Spinal cord (tissue), 10 donors: Measurements from ENCODE around the gene CTCF. TPM values are rescaled to one million over a fixed set of nuclear protein-coding genes. Genes with fewer than 3 reads are reported as not detected.

Experiments used
- DNase-seq, 6 donors: peaks; one replicate each; pipeline versions ENCODE4 v3.0.0 to v3.0.0-alpha.2; 2013 to 2015; ENCODE audit warnings: low spot score in 6 of 6, low read depth in 4 of 6
- H3K27ac ChIP-seq: one replicate; pipeline ENCODE4 v1.5.1; 2013; ENCODE audit warnings: low read depth, low read length, control low read depth
- H3K27me3 ChIP-seq: one replicate; pipeline ENCODE4 v1.6.1; 2013; ENCODE audit warnings: low read length; ENCODE audit not compliant: control insufficient read depth, insufficient read depth
- H3K36me3 ChIP-seq: one replicate; pipeline ENCODE4 v1.6.1; 2013; ENCODE audit warnings: low read length; ENCODE audit not compliant: control insufficient read depth, insufficient read depth
- H3K4me1 ChIP-seq: one replicate; pipeline ENCODE4 v1.6.1; 2013; ENCODE audit warnings: low read length; ENCODE audit not compliant: control insufficient read depth, insufficient read depth
- H3K4me3 ChIP-seq: one replicate; pipeline ENCODE4 v1.5.1; 2013; ENCODE audit warnings: low read depth, low read length, control low read depth
- H3K9me3 ChIP-seq: one replicate; pipeline ENCODE4 v1.6.1; 2013; ENCODE audit warnings: low read length; ENCODE audit not compliant: control insufficient read depth, insufficient read depth
- WGBS: methylation state at CpG from one replicate; pipeline ENCODE4 v1.1.5; 2013; ENCODE audit warnings: missing lambda C conversion rate; ENCODE audit not compliant: insufficient coverage; 5-methylcytosine and 5-hydroxymethylcytosine counted together
- polyA plus RNA-seq, 2 donors: library from polyadenylated mRNA; unstranded; fragments of 120-200 nt; gene quantifications; one replicate each; pipeline ENCODE4 v1.2.1, GENCODE V29; 2013; ENCODE audit not compliant: insufficient read length in 2 of 2
- total RNA-seq, 2 donors: library from RNA; depleted of rRNA in 1 of 2; stranded (reverse); fragments of 120-200 nt in 1 of 2; fragments of >200 nt in 1 of 2; gene quantifications; one replicate each; pipeline versions ENCODE4 v1.2.3 to v1.2.4, GENCODE V29; 2013 to 2014
- donor health status: healthy.

Gene CTCF
- total and polyA plus RNA-seq, 4 donors: 39.7 to 65.1 (median 51.6) TPM

DNA sequence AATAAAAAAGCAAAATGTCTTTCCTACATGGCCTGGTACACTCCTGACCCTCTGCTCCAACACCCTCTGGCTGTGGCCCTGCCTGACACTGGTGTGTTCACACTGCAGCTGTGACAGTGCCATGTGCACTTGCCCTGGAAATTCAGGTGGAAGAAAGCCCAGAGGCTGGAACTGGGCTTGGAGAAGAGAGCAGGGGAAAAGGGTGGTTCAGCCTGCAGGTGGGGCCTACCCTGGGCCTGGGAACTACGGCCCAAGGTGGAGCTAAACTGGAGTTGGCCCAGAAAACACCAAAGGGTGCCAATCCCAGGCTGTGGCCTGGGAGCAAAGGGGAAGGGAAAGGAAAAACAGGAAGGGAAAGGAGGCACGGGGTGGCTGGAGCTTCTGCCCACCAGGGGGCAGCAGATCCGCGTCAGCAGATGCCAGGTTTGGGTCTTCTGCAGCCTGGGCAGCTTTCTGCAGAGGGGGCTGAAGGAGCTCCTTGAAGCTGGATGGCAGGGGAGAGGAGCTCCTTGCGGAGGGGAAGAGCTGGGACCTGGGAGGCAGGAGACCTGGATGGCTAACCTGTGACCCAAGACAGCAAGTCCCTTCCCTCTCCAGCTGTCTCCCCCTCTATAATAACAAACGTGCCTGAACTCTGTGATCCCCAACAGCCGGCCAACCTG is 15.4 kb upstream of the CTCF start:
- DNase-seq: peak in 2 of 6 donors; percentile 71 to 79
- H3K36me3 ChIP-seq: peaks cover 76% of the 10 kb centered on the region
- WGBS: 22% methylated on average over 6 of the region's 7 CpGs
- peaks cover 30% of the 10 kb centered on the region for H3K4me1 ChIP-seq
- no peaks in the 10 kb centered on the region for H3K9me3 ChIP-seq
- H3K4me3 ChIP-seq: no peak overlapping the region
- no peak overlapping the region for H3K27ac ChIP-seq
- H3K27me3 ChIP-seq: no peaks in the 10 kb centered on the region

DNA sequence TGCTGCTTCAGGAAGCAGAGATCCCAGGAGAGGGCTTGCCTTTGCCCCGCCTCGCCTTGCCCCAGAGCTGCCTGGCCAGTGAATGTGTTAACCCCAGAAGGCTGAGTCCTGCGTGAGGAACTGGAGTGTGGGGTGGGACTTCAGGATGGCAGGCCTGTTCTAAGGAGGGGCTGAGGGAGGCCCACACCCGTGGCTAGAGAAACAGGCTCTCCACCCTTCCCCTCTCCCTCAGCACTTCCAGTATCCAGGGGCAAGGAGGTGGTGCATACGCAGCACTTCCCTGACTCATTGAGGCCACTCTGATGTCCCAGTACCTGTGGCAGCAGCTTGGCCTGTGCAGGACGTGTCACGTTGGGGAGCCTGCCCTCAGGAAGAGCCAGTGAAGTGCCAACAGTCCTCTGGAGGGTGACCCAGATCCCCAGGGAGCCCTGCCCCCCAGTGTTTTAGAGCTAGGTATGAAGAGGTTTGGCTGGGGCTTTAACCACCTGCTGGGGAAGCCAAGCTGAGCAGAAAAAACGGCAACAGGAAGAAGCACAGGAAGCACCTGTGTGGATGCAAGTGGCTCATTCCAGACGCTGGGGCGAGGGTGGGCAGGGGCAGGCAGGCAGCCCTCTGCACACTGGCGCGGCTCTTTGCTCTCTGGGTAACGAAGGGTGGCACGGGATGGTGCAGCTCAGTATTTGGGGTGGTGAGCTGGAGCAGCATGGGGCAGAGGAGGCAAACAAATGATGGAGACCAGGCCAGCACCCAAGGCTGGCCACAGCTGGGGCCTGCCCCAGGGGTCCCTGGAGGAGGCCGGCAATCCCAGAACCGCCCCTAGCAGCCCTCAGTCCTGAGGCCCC is 14.7 kb upstream of the CTCF start:
- Histone ChIP-seq H3K27ac (no peak overlapping the region), H3K27me3 (no peaks in the 10 kb centered on the region), H3K4me1 (peaks cover 33% of the 10 kb centered on the region), H3K9me3 (no peaks in the 10 kb centered on the region), H3K36me3 (peaks cover 72% of the 10 kb centered on the region), H3K4me3 (no peak overlapping the region)
- no peak for DNase-seq
- WGBS: 75% methylated on average over 15 of the region's 16 CpGs

DNA sequence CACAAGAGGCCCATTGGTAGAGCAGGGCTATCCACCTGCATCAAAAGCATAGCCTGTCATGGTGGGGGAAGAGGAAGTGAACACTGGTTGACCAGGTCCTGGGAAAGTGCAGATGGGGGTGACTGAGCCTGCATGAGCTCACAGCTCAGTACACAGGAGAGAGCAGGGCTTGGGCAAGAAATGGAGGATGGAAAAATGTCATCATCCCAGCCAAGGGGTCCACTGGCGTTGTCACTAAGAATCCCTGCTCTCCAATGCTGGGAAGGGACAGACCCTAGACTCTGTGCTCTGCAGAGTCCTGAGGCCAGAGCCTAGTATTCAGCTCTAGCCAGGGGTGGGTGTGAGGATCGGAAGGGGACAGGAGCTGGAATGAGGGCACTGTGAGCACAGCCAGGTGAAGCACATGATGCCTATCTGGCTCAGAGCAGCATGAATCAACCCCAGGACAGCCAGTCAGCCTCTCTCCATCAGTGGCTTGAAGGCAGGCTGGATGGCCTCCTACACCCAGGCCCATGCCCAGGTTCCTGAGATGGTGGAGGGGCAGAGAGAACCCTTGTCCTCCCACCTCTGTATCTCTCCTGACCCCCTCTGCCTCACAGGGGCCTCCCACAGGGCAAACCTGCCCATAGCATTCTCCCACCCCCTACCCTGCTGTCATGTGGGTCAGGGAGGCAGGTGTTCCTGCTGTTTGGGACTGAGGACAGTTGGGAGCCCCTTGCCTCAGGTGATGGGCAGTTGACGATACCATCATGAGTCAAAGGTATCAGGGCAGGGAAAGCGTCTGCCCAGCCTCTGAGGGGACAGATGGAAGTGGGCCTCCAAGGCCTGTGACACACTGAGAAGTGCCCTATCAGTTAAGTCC is 13.8 kb upstream of the CTCF start:
- Histone ChIP-seq H3K36me3 (peaks cover 67% of the 10 kb centered on the region), H3K4me3 (no peak overlapping the region), H3K9me3 (no peaks in the 10 kb centered on the region), H3K4me1 (peaks cover 36% of the 10 kb centered on the region), H3K27ac (no peak overlapping the region), H3K27me3 (no peaks in the 10 kb centered on the region)
- no peak for DNase-seq
- 97% methylated on average over 3 of the region's 4 CpGs for WGBS

DNA sequence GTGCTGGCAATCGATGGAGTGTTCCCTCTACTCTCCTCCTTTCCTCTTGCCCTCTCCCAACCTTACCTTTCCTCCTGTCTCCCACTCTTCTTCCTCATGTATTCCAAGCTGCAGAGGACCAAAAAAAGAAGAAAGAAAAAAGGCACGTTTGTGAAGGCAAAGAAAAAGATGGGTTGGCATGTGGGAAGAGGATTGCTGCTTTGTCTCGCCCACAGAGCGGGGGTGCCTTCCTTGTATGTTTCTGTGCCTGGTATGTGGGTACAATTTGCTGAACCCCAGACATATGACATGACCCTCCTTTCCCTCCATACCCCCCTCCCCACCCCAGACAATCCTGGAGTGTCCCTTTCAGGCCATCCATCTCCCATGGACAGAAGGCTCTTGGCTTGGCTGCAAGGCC is 13.1 kb upstream of the CTCF start:
- Histone ChIP-seq H3K9me3 (no peaks in the 10 kb centered on the region), H3K27ac (no peak overlapping the region), H3K36me3 (peaks cover 60% of the 10 kb centered on the region), H3K4me3 (no peak overlapping the region), H3K27me3 (no peaks in the 10 kb centered on the region), H3K4me1 (peaks cover 36% of the 10 kb centered on the region)
- DNase-seq: no peak
- WGBS: no CpG with 5 or more reads among the region's 4 CpGs

DNA sequence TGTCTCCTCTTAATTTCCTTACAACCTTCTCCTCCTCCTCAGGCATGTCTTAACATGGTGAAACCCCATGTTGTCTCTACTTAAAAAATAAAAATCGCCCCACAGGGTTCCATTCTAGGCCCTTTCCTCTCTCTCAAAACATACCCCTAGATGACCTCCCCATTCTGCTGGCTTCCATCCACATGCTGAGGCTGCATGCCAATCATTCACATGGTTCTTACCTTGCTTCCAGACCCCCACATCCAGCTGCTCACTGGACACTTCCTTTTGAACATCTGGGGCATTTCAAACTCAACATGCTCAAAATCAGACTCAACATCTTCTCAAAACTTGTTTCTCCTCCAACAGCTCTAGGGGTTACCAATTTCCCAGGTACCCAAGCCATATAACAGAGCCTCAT is 12.4 kb upstream of the CTCF start:
- DNase-seq: no peak
- Histone ChIP-seq H3K4me1 (peaks cover 36% of the 10 kb centered on the region), H3K36me3 (peaks cover 53% of the 10 kb centered on the region), H3K9me3 (no peaks in the 10 kb centered on the region), H3K27me3 (no peaks in the 10 kb centered on the region), H3K27ac (no peak overlapping the region), H3K4me3 (no peak overlapping the region)
- WGBS: 96% methylated on average over 1 of the region's 1 CpG

DNA sequence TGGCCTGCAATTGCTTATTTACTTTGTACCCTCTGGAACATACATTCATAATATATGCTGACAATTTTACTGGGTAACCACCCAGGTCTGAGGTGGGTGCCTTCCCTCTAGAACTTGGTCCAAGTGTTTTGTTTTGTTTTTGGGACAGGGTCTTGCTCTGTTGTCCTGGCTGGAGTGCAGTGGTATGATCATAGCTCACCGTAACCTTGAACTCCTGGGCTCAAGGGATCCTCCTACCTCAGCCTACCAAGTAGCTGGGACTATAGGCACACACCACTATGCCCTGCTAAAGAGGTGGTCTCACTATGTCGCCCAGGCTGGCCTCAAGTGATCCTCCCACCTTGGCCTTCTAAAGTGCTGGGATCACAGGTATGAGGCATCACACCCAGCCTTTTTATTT is 11.2 kb upstream of the CTCF start:
- Histone ChIP-seq H3K9me3 (no peaks in the 10 kb centered on the region), H3K4me1 (peaks cover 27% of the 10 kb centered on the region), H3K27ac (no peak overlapping the region), H3K4me3 (no peak overlapping the region), H3K27me3 (no peaks in the 10 kb centered on the region), H3K36me3 (peaks cover 41% of the 10 kb centered on the region)
- WGBS: 100% methylated on average over 2 of the region's 2 CpGs
- no peak for DNase-seq

DNA sequence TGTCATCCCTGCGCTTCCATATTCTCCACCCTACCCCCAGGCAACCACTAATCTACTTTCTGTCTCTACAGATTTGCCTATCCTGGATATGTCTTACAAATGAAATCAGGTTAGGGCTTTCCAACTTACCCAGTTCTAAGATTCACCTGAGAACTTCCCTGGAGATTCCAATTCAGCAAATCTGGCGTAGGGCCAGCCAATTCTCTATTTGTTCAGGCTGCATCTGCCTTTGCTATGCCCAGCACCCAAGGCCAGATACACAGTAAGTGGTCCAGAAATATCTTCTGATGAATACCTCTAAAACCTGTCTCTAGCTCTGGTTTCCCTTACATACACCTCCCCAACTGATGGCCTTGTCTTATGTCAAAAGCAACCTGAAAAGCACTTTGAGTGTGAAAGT is 10.4 kb upstream of the CTCF start:
- Histone ChIP-seq H3K9me3 (no peaks in the 10 kb centered on the region), H3K27ac (peak overlapping the region; percentile 25), H3K36me3 (peaks cover 34% of the 10 kb centered on the region), H3K4me1 (peaks cover 18% of the 10 kb centered on the region), H3K27me3 (no peaks in the 10 kb centered on the region), H3K4me3 (no peak overlapping the region)
- DNase-seq: no peak
- WGBS: 100% methylated on average over 2 of the region's 2 CpGs

DNA sequence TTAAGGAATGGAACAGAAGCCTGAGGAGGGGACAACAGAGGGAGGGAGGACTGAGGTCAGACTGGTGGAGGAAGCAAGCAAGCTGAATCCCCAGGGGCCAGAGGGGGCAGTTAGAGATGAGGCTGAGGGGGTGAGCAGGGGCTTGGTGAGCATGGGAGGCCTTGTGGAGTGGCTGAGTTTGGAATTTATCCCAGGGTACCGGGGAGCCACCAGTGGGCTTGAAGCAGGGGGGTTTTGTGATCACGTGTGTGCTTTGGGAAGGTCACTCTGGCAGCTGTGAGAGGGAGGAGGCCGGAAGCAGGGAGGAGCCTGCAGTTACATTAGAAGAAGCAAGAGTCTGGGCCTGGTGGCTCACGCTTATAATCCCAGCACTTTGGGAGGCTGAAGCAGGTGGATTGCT is 9.8 kb upstream of the CTCF start:
- Histone ChIP-seq H3K27ac (peak overlapping the region; percentile 25), H3K4me3 (no peak overlapping the region), H3K4me1 (peaks cover 13% of the 10 kb centered on the region), H3K9me3 (no peaks in the 10 kb centered on the region), H3K36me3 (peaks cover 29% of the 10 kb centered on the region), H3K27me3 (no peaks in the 10 kb centered on the region)
- DNase-seq: no peak
- WGBS: 51% methylated on average over 3 of the region's 4 CpGs

DNA sequence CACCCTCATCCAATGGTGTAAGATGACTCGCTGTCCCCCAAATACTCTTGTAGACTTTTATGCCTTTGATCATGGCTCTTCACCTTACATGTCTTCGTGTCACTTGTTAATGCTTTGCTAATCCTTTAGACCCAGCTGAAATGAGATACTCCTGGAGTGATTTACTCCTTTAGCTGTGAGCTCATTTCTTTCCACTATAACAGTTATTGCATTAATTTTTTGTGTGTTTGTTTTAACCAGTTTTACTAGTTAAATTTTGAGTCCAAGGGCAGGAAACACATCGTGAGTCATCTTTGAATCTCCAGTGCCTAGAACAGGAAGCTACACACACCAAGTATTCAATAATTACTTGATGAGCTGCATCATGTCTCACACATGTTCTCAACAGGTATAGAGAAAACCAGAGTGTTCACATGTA is 6.5 kb upstream of the CTCF start:
- Histone ChIP-seq H3K36me3 (peaks cover 19% of the 10 kb centered on the region), H3K4me1 (peaks cover 6% of the 10 kb centered on the region), H3K9me3 (no peaks in the 10 kb centered on the region), H3K27ac (no peak overlapping the region), H3K4me3 (no peak overlapping the region), H3K27me3 (no peaks in the 10 kb centered on the region)
- no peak for DNase-seq
- 100% methylated on average over 2 of the region's 3 CpGs for WGBS
